NCI-H128 (cell line): ENCODE results near the gene BFSP1.

ENCODE experiments used
- DNase-seq: peaks from one replicate; lab custom pipeline; 2025; ENCODE audit not compliant: unreplicated experiment; lab: John Stamatoyannopoulos, UW

The BFSP1 gene

DNA sequence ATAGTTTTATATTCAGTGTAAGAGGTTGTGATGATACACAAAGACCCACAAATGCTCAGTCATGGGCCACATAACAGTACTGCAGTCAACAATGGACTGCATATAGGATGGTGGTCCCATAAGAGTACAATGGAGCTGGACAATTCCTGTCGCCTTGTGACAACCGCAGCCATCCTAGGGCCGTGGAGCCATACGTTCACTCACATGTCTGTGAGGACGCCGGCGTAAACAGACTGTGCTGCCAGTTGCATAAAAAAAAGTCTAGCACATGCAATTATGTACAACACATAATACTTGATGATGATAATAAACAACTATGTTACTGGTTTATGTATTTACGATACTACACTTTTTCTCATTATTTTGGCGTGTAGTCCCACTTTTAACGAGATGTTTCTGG is 30.9 kb downstream of the BFSP1 start:
- no peak for DNase-seq

- DNase-seq = no peak
These were observed 32.1 kb downstream of the BFSP1 start for GRCh38 chr20:17499041-17499440.

DNA sequence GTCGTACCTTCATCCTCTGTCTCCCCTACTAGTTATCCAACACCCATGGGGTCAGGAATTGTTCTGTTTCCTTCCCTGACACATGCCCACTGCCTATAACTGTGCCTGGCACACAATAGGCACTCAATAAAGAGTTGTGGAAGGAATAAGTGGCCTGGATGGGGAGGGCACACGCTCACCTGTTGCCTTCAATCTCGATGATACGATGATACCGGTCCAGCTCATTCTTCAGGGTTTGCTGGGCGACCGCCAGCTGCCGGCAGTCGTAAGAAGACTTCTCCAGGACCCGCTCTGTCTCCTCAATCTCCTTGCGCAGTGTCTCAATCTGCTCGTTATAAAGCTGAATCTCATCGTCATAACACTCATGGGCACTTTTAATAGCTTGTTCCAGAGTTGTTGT is 32.5 kb downstream of the BFSP1 start:
- DNase-seq = no peak

- DNase-seq = no peak
These were observed 33.2 kb downstream of the BFSP1 start for GRCh38 chr20:17497821-17498580.

DNA sequence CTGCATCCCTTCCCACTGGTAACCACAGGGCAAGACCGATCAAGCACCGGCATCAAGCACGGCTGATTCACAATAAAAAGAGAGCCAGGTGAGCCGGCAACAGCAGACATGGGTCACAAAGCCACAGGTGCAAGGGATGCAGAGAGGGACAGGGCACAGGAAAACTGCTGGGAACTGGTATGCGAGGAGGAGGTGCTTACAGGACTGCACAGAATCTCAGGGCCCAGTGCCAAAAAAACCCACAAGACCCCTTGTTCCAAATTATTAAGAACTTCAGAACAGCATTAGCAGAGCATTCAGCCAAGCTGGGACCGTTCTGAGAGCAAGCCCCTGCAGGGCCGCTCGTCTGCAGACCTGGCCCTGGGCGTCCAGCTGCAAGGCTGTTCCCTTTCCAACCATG is 35.4 kb downstream of the BFSP1 start:
- no peak for DNase-seq

DNA sequence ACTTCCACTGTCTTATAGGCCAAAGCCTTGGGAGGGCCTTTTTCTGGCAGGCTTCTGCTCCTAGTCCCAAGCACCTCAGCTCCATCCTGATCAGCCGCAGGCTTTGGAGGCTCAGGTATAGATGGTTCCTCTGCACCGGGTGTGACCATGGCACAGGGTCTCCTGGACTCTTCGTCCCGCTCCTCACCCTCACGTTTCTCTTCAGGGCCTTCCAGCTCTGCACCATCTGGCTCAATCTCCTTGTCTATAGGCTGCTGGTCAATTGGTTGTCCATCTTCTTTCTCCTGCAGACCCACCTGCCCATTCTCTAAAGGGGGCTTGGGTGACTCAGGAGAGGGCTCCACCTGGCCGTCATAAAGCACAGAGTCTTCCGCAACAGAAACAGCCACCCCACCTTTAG is 37.0 kb downstream of the BFSP1 start:
- no peak for DNase-seq

- no peak for DNase-seq
These were observed 38.0 kb downstream of the BFSP1 start for GRCh38 chr20:17493173-17493572.

DNA sequence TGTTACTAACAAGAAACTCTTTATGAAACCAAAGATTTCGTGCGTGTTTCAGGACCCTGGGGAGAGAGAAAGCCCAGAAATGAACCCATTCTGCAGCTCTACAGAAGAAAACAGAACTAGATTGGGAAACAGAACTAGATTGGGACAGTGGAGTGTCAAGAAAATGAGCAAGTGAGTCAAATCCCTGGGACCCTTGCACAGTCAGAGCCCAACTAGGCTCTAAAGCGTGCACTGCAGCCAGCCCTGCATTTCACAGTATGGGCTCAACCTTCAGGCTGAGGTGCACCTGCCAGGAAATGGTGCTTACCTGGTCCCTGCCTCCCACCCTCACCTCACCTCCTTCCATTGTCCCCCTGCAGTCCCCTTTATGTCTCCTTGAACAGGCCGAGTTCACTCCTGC is 39.7 kb downstream of the BFSP1 start:
- DNase-seq = no peak

- no peak for DNase-seq
These were observed 40.1 kb downstream of the BFSP1 start for GRCh38 chr20:17491041-17491440.

GRCh38 chr20:17490501-17490900 is 40.7 kb downstream of the BFSP1 start:
- DNase-seq = no peak

DNA sequence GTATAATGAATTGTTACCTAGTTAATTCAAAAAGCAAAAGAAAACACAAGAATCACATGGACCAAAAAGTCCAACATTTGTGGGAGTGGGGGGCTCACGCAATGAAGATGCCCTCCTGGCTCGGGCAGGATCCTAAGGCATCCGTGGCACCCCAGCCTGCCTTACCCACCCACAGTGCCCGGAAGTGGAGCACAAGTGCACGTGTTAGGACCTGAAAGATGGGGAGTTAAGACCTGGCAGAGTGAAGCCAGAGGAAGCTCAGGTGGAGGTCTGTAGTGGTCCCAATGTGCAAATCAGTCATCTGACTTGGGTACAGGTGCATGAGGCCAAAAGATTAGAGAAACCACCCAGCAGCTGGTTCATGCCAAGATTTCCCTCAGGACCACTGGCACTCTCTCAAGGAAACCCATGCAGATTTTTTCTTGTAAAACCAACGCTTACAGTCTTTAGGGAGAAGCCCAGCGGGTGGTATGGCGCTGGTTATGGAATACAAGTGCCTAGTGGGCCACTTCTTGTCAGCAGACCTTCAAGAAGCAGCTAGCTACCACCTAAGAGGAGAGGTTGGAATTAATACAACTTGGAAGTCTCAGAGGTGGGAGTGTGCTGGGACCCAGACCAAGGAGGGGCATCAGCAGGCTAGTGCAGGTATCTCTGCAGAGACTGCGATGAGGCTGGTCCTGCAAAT is 42.1 kb downstream of the BFSP1 start:
- no peak for DNase-seq

- no peak for DNase-seq
These were observed 46.2 kb downstream of the BFSP1 start for GRCh38 chr20:17485017-17485416.

- DNase-seq = no peak
These were observed 48.6 kb downstream of the BFSP1 start for GRCh38 chr20:17482536-17482935.

GRCh38 chr20:17481661-17482060 is 49.5 kb downstream of the BFSP1 start:
- no peak for DNase-seq

DNA sequence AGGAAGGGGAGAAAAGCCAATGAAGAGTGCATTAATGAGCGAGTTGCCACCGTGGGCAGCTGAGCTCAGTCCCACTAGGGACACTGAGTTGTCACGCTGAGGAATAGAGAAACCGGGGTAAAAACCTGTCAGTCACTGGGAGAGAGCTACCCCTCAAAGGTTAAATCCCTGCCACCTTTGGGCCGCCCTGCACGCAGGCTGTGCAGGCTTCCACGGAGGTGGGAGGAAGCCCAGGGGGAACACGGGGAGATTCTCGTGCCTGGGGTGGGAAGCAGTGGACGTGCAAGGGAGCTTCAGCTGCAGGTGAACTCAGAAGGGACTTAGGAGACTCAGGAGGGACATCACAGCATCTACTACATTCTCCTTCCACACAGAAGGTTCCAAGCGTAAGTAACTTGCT is 50.5 kb downstream of the BFSP1 start:
- DNase-seq = no peak

- no peak for DNase-seq
These were observed 52.0 kb downstream of the BFSP1 start for GRCh38 chr20:17479063-17479657.

GRCh38 chr20:17473659-17474058 is 57.5 kb downstream of the BFSP1 start:
- DNase-seq = no peak

- peak; percentile 29 for DNase-seq
These were observed 59.5 kb downstream of the BFSP1 start for GRCh38 chr20:17471606-17472187.

DNA sequence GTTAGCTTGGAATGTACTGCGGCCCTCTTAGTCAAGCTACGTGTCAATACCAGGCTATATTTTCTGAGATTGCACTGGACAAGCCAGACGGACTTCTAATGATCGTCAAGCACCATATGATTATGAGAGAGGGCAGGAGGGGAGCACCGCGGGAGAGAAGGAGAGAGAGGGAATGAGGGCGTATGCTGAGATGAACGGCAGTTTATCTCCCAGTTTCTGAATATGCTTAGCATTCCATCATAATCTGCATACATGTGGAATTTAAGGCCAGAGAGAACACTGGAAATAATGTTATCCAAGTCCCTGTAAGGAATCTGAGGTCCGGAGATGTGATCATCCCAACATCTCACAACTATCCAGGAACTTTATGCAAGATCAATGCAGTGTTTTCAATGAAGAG is 60.2 kb downstream of the BFSP1 start:
- DNase-seq = no peak

DNA sequence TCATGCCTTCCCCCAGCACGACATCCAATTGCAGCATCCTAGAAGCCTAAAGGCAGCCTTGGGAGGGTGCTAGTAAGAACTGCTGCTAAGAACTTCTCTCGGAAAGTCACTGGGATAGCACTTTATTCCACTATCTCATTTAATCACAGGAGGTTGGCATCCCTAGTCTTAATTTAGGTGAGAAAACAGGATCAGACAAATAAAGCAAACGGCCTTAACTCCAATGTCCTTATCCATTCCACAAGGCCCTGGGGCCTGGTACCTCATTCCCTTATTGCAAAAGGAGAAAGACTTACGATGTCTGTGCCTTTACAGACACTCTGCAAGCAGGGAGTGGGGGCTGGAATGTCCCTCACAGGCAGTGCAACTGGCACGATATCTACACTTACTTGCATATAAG is 60.7 kb downstream of the BFSP1 start:
- no peak for DNase-seq

DNA sequence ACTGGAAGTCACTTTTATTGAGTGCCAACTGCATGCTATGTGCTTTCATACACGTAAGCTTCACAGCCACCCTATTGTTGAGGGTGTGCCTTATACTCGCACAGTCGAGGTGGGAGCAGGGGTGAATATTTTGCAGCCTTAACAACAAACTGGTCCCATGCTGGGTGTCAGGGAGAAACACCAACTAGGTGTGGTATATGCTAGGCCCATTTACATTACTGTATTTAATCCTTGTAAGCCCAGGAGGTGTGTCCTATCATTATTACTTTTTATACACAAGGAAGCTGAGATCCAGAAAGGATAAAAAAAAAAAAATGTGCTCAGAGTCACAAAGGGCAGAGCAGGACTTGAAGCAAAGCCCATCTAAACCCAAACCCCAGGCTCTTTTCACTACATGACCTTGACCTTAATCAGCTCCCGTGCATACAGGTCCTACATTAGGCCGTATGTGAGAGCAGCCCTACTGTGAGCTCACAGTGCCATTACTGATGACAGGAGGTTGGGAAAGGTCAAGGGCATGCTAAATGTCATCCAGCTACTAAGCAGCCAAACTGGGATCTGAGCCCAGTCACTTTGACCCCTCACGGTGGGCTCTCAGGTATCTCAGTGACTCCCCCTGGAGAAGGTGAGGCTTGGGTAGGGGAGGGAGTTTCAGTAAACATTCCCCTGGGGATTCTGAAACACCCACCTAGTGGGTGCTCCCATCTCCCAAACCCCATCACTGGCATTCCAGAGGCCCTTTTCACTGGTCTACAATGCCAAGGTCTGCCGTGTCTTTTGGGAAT is 61.7 kb downstream of the BFSP1 start:
- DNase-seq = no peak
